OCI-LY7 (cell line): ENCODE data around the gene PGA4. TPM values are rescaled to one million over a fixed set of nuclear protein-coding genes. Genes with fewer than 3 reads are reported as not detected.

Experiments used
- BruUV-seq: library from RNA; stranded (reverse); fragments of 400-500 nt; replicated peaks from 2 replicates; lab custom pipeline; 2021; lab: Mats Ljungman, UMichigan
- CTCF ChIA-PET: fragments of 300-600 bp; sonication (Branson Sonifier 250); formaldehyde crosslinking; loops from one replicate; lab custom pipeline; 2022; ENCODE audit warnings: antibody characterized with exemption; ENCODE audit not compliant: unreplicated experiment; lab: Charles Lee
- POLR2A ChIA-PET: fragments of 300-600 bp; sonication (Branson Sonifier 250); formaldehyde crosslinking; loops from one replicate; lab custom pipeline; 2022; ENCODE audit warnings: antibody characterized with exemption; lab: Charles Lee
- DNase-seq: peaks from one replicate; pipeline ENCODE4 v3.0.0-alpha.2; 2015; ENCODE audit warnings: low spot score
- H2AFZ ChIP-seq: fragments of 200-600 bp; sonication (generic), shearing (Covaris generic); 2 replicates; pipeline ENCODE4 v1.6.1; 2014; ENCODE audit warnings: mild to moderate bottlenecking, antibody characterized with exemption, low read length, moderate library complexity
- H3K27ac ChIP-seq: fragments of 200-600 bp; sonication (generic); 2 replicates; pipeline ENCODE4 v1.5.1; 2014; ENCODE audit warnings: mixed run types, low read depth, mild to moderate bottlenecking, moderate library complexity, low read length, inconsistent platforms; ENCODE audit not compliant: poor library complexity, severe bottlenecking
- H3K36me3 ChIP-seq: fragments of 200-600 bp; sonication (generic); 2 replicates; pipeline ENCODE4 v1.6.1; 2014; ENCODE audit warnings: mild to moderate bottlenecking, antibody characterized with exemption, low read length, moderate library complexity, mixed read lengths; ENCODE audit not compliant: insufficient read depth
- H3K4me1 ChIP-seq: fragments of 200-600 bp; sonication (generic); 2 replicates; pipeline ENCODE4 v1.5.1; 2014; ENCODE audit warnings: mild to moderate bottlenecking, low read length; ENCODE audit not compliant: insufficient read depth, poor library complexity, severe bottlenecking
- H3K4me2 ChIP-seq: fragments of 200-600 bp; sonication (generic); 2 replicates; pipeline ENCODE4 v1.6.1; 2014; ENCODE audit warnings: mild to moderate bottlenecking, low read length
- H3K4me3 ChIP-seq: fragments of 200-600 bp; sonication (generic); 2 replicates; pipeline ENCODE4 v1.5.1; 2014; ENCODE audit warnings: mild to moderate bottlenecking, low read depth, low read length; ENCODE audit not compliant: poor library complexity, severe bottlenecking
- H3K79me2 ChIP-seq: fragments of 200-600 bp; sonication (generic); 2 replicates; pipeline ENCODE4 v1.6.1; 2016; ENCODE audit warnings: low read depth, mild to moderate bottlenecking, low read length, moderate library complexity, mixed read lengths; ENCODE audit not compliant: insufficient read depth
- H3K9me2 ChIP-seq: fragments of 200-600 bp; sonication (generic); 2 replicates; pipeline ENCODE4 v1.6.1; 2016; ENCODE audit warnings: mild to moderate bottlenecking, low read length, mixed read lengths; ENCODE audit not compliant: insufficient read depth
- H3K9me3 ChIP-seq: fragments of 200-600 bp; sonication (generic); 2 replicates; pipeline ENCODE4 v1.6.1; 2014; ENCODE audit warnings: mild to moderate bottlenecking, mixed run types, low read length, mixed read lengths
- H4K20me1 ChIP-seq: fragments of 200-600 bp; sonication (generic); 2 replicates; pipeline ENCODE4 v1.6.1; 2014; ENCODE audit warnings: mild to moderate bottlenecking, antibody characterized with exemption, low read length, moderate library complexity, mixed read lengths; ENCODE audit not compliant: insufficient read depth
- EZH2phosphoT487 ChIP-seq: fragments of 200-600 bp; sonication (generic); IDR thresholded peaks from 2 replicates; pipeline ENCODE4 v1.6.1; 2018; ENCODE audit warnings: low read depth, borderline replicate concordance, mild to moderate bottlenecking, mixed run types, antibody characterized with exemption, low read length, moderate library complexity, mixed read lengths
- intact Hi-C: fragments of 100-400 bp; cut with micrococcal nuclease; formaldehyde crosslinking; loops from one replicate; pipeline ENCODE4 v1.10.0; 2022; ENCODE audit not compliant: unreplicated experiment
- total RNA-seq, 2 experiments: library from RNA; depleted of rRNA in 1 of 2; stranded (reverse); fragments of >200 nt in 1 of 2; shearing (Covaris generic) in 1 of 2; gene quantifications; 2 replicates each; pipeline ENCODE4 v1.2.3, GENCODE V29; 2014 to 2022
- TF ChIP-seq, protein P1 (sequence below): fragments of 200-600 bp; sonication (generic); conservative IDR thresholded peaks from 2 replicates; pipeline ENCODE4 v1.5.1; 2014; ENCODE audit warnings: mild to moderate bottlenecking, antibody characterized with exemption, low read length, moderate library complexity, mixed read lengths

PGA4 gene
- total RNA-seq, 2 experiments from 2014 or later, result not detected

DNA sequence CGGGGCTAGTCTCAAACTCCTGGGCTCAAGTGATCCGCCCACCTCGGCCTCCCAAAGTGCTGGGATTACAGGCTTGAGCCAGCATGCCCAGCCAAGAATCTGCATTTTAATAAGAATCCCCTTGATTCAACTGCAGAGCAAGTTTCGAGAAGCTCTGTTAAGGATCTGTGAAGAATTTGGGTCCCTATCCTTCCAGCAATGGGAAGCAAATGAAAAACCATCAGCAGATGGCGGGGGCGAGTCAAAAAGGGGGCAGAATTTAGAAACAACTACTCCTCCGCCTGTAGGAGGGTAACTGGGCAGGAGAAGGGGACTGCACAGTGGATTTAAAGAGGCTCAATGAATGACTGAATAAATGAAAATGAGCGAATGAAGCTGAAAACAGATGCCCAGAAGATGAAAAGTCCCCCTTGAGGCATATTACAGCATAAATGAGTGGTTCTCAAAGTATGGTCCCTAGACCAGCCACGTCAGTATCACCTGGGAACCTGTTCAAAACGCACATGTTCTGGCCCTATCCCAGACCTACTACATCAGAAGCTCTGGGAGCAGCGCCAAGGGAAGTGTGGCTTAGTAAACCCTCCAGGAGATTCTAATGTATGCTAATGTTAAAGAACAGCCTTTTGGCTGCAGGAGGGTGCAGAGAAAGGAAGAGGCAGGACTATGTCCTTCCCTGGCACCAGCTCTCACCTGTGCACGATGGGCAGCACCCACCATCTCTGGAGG lies 58.0 kb downstream of the PGA4 start:
- Histone ChIP-seq H3K4me3 (no peak overlapping the region), H3K4me2 (no peak overlapping the region), H3K4me1 (no peaks in the 10 kb centered on the region), H3K9me3 (no peaks in the 10 kb centered on the region), H4K20me1 (no peaks in the 10 kb centered on the region), H3K9me2 (no peaks in the 10 kb centered on the region), H2AFZ (no peak overlapping the region), H3K27ac (no peak overlapping the region), H3K79me2 (no peaks in the 10 kb centered on the region), H3K36me3 (no peaks in the 10 kb centered on the region)
- no peak for DNase-seq
- ChIA-PET POLR2A (no interaction called here), CTCF (no interaction called here)
- BruUV-seq, result no TSS peak
- TF ChIP-seq, protein P1, sequence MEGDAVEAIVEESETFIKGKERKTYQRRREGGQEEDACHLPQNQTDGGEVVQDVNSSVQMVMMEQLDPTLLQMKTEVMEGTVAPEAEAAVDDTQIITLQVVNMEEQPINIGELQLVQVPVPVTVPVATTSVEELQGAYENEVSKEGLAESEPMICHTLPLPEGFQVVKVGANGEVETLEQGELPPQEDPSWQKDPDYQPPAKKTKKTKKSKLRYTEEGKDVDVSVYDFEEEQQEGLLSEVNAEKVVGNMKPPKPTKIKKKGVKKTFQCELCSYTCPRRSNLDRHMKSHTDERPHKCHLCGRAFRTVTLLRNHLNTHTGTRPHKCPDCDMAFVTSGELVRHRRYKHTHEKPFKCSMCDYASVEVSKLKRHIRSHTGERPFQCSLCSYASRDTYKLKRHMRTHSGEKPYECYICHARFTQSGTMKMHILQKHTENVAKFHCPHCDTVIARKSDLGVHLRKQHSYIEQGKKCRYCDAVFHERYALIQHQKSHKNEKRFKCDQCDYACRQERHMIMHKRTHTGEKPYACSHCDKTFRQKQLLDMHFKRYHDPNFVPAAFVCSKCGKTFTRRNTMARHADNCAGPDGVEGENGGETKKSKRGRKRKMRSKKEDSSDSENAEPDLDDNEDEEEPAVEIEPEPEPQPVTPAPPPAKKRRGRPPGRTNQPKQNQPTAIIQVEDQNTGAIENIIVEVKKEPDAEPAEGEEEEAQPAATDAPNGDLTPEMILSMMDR, result no peak
- no peak for TF ChIP-seq EZH2phosphoT487
- intact Hi-C loops, result no loop called here

DNA sequence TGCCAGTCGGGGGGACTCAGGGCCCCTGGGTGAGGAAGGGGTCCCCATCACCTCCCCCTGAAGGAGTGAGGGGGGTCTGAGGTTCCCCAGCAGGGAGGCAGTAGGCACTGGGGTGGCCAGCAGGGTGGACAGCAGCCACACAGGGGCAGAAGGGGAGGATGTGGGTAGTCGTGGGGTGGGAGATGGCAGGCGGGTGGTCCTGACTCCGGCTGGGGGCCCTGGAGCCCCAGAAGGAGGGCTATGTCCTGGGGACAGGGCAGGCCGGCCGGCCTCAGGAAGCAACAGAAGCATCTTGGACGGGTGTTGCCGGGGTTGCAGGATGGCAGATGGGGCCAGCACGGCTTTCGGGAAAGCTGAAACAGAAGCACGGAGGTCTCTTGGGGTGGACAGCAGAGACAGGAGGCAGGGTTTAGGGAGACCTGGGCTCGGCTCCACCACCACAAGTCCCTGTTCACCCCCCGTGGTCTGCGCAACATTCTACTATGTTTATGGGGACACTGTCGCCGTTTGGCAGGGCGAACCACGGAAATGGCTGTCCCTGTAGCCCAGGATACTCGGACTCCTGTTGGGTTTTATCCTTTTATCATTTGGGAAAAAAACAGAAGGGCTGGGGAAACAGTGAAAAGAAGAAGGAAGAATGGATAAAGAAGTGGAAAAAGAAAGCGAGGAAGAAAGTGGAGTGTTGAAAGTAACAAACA lies 58.9 kb downstream of the PGA4 start:
- Histone ChIP-seq H3K9me2 (no peaks in the 10 kb centered on the region), H3K27ac (no peak overlapping the region), H3K79me2 (no peaks in the 10 kb centered on the region), H3K36me3 (no peaks in the 10 kb centered on the region), H3K4me1 (no peaks in the 10 kb centered on the region), H3K4me2 (no peak overlapping the region), H4K20me1 (no peaks in the 10 kb centered on the region), H3K4me3 (no peak overlapping the region), H2AFZ (no peak overlapping the region), H3K9me3 (no peaks in the 10 kb centered on the region)
- no peak for TF ChIP-seq EZH2phosphoT487
- POLR2A ChIA-PET, result no interaction called here
- CTCF ChIA-PET, result interaction anchor here (0.5 to 0.6 kb wide), 2 partner anchors 45 to 280 kb away, joined by 4 to 17 read pairs; no protein-coding TSS in a partner anchor
- intact Hi-C loops, result no loop called here
- no peak for DNase-seq
- no TSS peak for BruUV-seq

Other genes with a start within 250 kb of the PGA4 start
- not detected in 2 replicates for gene CD5, start 119.9 kb upstream of the PGA4 start, total RNA-seq (2014; rRNA removed; shearing (Covaris generic))
- gene CD5, start 119.9 kb upstream of the PGA4 start, total RNA-seq (2022), result not detected in 2 replicates
- gene VPS37C, start 60.9 kb upstream of the PGA4 start, total RNA-seq (2014; rRNA removed; shearing (Covaris generic)), result 10.2 and 10.3 TPM in 2 replicates
- 12.8 and 13.3 TPM in 2 replicates for gene VPS37C, start 60.9 kb upstream of the PGA4 start, total RNA-seq (2022)
- not detected in 2 replicates for gene PGA3, start 18.8 kb upstream of the PGA4 start, total RNA-seq (2014; rRNA removed; shearing (Covaris generic))
- gene PGA3, start 18.8 kb upstream of the PGA4 start, total RNA-seq (2022), result not detected in 2 replicates
- gene PGA5, start 18.8 kb downstream of the PGA4 start, total RNA-seq (2014; rRNA removed; shearing (Covaris generic)), result not detected in 2 replicates
- gene PGA5, start 18.8 kb downstream of the PGA4 start, total RNA-seq (2022), result not detected in 2 replicates
- 0.51 and 0.79 TPM in 2 replicates for gene VWCE, start 73.0 kb downstream of the PGA4 start, total RNA-seq (2014; rRNA removed; shearing (Covaris generic))
- gene VWCE, start 73.0 kb downstream of the PGA4 start, total RNA-seq (2022), result 4.1 and 5.5 TPM in 2 replicates
- gene DDB1, start 110.8 kb downstream of the PGA4 start, total RNA-seq (2014; rRNA removed; shearing (Covaris generic)), result 194 and 218 TPM in 2 replicates
- 211 and 225 TPM in 2 replicates for gene DDB1, start 110.8 kb downstream of the PGA4 start, total RNA-seq (2022)
- 75.3 and 77.8 TPM in 2 replicates for gene TKFC, start 110.9 kb downstream of the PGA4 start, total RNA-seq (2014; rRNA removed; shearing (Covaris generic))
- gene TKFC, start 110.9 kb downstream of the PGA4 start, total RNA-seq (2022), result 166 and 169 TPM in 2 replicates
- 21.7 and 28.1 TPM in 2 replicates for gene CYB561A3, start 139.5 kb downstream of the PGA4 start, total RNA-seq (2014; rRNA removed; shearing (Covaris generic))
- 58.2 and 63.8 TPM in 2 replicates for gene CYB561A3, start 139.5 kb downstream of the PGA4 start, total RNA-seq (2022)
- gene TMEM138, start 140.0 kb downstream of the PGA4 start, total RNA-seq (2014; rRNA removed; shearing (Covaris generic)), result 25.8 and 31.1 TPM in 2 replicates
- gene TMEM138, start 140.0 kb downstream of the PGA4 start, total RNA-seq (2022), result 48.8 and 51.5 TPM in 2 replicates
- gene TMEM216, start 170.2 kb downstream of the PGA4 start, total RNA-seq (2014; rRNA removed; shearing (Covaris generic)), result 0.64 and 1.4 TPM in 2 replicates
- 1.8 and 2.5 TPM in 2 replicates for gene TMEM216, start 170.2 kb downstream of the PGA4 start, total RNA-seq (2022)
- gene CPSF7, start 207.6 kb downstream of the PGA4 start, total RNA-seq (2014; rRNA removed; shearing (Covaris generic)), result 56.1 and 69.4 TPM in 2 replicates
- 128 and 153 TPM in 2 replicates for gene CPSF7, start 207.6 kb downstream of the PGA4 start, total RNA-seq (2022)
- gene SDHAF2, start 207.8 kb downstream of the PGA4 start, total RNA-seq (2014; rRNA removed; shearing (Covaris generic)), result 40.6 and 41.2 TPM in 2 replicates
- gene SDHAF2, start 207.8 kb downstream of the PGA4 start, total RNA-seq (2022), result 28.0 and 33.3 TPM in 2 replicates